CD1c-positive myeloid dendritic cell (primary cell): ENCODE measurements around the gene CD1B.
"Not testable (repeated sequence)": the region's sequence is repeated elsewhere in the genome, so short reads cannot be mapped to it uniquely, and the experiment has no call there.

Source experiments
- DNase-seq: peaks from one replicate; pipeline ENCODE4 v3.0.0-alpha.2; 2016; ENCODE audit errors: extremely low spot score

Gene CD1B

DNA sequence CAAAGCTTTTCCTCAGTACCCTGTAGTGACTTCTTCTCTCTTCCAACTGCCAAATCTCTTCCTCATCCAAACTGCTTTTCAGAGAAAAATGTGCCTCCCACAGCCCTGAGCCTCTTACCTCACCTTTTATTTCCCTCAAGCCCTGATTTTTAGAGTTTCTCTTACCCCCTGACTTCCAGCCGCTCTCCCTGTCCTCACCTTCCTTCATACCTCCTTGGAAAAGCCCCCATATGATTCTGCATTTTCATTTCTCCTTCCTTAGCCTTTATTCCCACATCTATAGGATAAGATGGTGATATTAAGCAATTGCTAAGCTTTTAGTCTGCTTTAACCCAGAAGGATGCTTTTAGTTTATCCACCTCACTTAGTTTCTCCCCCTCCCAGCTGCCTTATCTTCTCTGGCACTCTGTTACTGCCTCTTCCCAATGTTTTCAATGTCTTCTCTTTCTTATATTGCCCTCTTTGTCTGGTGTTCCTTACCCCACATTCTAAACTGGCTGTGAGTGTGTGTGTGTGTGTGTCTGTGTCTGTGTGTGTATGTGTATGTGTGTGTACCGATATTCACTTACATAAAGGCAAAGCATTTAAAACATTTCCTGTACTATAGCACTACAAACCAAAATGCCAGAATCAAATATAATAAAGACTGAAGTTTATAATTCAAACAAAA, at the start of gene CD1B:
CD1B (minus strand) TSS at position 51 of the 670 bp plus-strand sequence. CDS start 108 bp downstream, outside the sequence.
- DNase-seq, result peak; percentile 24

DNA sequence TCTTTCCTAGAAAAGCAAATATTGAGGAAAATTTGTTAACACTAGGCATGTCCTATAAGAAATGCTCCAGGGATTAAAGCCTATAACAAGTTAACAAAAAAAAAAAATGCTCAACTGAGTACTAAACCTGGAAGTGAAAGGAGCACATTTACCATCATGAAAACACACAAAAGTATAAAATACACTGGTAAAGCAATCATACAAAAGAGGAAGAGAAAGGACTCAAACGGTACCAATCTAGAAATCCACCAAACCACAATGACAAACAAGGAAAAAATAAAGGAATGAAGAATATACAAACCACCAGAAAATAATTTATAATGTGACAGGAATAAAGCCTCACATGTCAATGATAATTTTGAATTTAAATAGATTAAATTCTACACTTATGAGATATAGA, 43.5 kb upstream of the CD1B start:
- peak; percentile 45 for DNase-seq

DNA sequence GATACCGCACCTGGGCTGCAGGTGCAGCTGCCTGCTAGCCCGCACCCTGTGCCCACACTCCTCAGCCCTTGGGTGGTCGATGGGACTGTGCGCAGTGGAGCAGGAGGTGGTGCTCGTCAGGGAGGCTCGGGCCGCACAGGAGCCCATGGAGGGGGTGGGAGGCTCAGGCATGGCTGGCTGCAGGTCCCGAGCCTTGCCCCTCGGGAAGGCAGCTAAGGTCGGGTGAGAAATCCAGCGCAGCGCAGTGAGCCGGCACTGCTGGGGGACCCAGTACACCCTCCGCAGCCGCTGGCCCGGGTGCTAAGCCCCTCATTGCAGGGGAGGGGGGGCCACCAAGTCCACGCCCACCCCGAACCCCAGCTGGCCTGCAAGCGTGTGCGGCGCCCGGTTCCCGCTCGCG, 42.8 kb upstream of the CD1B start:
- DNase-seq, result not testable (repeated sequence)

DNA sequence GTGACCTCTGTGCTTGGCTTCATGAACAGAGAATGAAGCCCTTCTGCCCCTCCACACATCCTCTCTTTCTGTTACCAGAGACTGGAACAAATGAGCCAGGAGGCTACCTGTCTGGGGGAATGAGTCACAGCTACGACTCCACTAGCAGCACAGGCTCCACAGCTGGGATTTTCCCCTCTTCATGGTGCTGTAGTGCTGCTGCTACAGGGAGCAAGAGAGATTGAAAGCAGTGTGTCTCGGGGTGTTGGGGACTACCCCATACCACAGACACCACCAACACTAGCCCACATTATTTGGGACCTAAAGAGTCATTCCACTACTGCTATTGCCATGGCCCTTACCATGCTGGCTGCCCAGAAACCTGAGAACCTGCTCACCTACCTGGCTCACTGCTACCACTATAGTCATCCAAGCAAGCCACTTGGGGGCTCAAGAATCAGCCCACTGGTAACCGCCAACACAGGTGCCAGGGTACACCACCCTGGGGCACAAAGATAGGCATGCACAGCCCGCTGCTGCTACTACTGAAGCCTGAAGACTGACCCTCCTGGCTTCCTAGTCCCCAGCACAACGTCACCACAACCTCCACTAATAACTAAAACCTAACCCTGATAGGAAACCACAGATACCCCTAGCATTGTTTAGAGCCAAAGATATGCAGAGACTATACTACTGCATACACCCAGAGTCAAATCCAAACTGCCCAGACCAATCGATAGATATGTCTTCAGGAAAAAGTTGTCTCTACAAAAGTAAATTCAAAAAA, 40.0 kb upstream of the CD1B start:
- no peak for DNase-seq

DNA sequence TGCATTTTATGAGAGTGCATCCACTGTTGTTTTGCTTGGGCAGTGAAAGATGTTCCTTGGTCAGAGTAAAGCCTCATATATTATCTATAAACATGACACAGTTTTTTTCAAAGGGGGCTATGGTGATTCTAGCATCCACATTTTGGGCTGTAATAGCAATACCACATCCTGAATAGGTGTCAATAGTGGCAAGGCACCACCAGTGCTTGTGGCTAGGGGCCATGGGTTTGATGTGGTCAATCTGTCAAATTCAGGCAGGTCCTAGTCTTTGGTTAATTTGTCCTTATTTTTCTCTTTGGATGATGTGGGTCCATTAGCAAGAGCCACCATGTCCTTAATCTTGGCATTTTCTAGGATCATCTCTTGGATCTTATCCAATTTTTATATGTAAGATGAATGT, 35.5 kb upstream of the CD1B start:
- no peak for DNase-seq

DNA sequence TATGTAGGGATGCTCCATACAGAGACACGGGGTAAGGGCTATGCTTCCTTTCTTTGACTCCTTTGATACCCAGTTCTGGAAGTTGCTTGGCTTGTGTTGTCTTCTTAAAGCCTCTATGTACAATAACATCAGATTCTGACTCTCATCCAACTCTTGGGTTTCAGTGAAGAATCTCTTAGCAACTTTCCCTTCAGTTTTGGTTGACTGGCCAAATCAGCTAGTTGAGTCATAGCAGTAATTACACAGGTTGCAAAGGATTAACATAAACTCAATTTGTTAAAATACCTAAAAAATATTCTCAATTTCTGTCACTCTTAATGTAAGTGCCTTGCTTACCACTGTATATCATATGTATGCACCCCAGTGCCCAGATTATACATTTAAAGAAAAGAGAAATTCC, 31.6 kb upstream of the CD1B start:
- DNase-seq, result no peak

DNA sequence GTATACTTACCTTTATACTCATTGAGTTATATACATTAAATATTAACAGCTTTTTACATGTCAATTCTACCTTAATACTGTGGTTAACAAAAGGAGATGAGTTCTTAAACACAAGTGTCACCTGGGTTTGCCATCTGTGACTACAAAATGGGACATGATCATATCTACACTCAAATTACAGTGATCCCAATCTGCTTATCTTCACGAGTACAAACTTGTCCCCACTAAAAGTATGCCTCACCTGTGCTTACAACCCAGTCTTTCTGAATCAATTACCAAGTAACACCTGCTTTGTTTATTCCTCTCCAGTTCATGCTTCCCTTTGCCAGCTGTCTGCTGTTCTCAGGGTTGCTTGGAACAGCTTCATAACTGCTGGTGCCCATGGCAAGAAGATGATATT, 31.2 kb upstream of the CD1B start:
- no peak for DNase-seq

DNA sequence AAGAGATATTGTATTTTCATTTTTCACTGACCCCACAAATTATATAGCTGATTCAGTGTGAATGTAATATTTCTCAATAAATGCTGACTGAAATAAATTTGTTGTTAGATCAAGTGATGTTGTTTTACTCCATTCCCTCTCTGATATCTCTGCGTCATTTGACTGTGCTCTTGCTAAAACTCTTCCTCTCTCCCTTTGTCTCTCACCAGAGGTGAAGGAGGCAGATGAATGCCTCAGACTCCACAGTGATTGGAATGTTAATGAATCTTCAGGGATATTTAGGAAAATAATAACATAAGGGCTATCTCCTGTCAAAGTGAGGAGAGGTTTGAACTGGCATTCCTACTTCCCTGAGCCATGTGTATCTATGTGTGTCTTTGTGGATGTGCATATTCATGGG, 26.1 kb upstream of the CD1B start:
- DNase-seq, result no peak

DNA sequence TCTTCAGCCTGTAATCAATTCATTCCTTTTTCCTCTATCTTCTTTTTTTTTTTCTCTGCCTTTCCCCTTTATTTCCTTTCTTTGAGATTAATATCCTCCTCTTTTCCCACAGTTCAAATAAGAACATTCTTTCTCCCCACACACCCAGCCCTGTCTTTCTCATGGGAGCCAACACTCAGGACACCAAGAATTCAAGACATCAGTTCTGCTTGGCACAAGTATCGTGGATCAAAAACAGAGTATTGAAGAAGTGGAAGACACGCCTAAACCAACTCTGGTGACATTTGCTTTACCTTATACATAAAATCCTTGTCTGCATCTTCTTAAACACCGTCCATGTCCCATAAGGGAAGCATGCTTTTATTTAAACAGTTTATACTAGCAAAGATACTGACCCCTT, 25.3 kb upstream of the CD1B start:
- no peak for DNase-seq

DNA sequence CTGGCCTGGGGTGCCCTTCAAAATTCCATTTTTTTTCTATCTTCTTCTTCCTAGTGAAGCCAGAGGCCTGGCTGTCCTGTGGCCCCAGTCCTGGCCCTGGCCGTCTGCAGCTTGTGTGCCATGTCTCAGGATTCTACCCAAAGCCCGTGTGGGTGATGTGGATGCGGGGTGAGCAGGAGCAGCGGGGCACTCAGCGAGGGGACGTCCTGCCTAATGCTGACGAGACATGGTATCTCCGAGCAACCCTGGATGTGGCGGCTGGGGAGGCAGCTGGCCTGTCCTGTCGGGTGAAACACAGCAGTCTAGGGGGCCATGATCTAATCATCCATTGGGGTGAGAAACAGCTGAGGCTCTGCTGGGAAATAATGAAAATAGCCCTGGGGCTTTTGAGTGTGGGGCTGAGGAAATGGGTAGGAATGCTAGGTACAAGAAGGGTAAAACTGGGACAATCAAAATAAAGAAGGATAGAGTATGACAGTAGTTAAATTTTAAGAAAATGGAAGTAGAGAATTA, 24.5 kb upstream of the CD1B start:
- DNase-seq, result no peak

DNA sequence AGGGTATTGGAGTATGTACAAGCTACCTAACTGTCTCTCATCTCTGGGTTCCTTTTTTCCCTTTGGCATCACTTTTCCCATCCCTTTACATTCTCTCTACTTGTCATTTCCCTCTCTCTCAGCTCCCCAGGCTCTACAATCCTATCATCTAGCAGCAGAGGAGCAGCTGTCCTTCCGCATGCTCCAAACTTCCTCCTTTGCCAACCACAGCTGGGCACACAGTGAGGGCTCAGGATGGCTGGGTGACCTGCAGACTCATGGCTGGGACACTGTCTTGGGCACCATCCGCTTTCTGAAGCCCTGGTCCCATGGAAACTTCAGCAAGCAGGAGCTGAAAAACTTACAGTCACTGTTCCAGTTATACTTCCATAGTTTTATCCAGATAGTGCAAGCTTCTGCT, 22.9 kb upstream of the CD1B start:
- peak; percentile 68 for DNase-seq

DNA sequence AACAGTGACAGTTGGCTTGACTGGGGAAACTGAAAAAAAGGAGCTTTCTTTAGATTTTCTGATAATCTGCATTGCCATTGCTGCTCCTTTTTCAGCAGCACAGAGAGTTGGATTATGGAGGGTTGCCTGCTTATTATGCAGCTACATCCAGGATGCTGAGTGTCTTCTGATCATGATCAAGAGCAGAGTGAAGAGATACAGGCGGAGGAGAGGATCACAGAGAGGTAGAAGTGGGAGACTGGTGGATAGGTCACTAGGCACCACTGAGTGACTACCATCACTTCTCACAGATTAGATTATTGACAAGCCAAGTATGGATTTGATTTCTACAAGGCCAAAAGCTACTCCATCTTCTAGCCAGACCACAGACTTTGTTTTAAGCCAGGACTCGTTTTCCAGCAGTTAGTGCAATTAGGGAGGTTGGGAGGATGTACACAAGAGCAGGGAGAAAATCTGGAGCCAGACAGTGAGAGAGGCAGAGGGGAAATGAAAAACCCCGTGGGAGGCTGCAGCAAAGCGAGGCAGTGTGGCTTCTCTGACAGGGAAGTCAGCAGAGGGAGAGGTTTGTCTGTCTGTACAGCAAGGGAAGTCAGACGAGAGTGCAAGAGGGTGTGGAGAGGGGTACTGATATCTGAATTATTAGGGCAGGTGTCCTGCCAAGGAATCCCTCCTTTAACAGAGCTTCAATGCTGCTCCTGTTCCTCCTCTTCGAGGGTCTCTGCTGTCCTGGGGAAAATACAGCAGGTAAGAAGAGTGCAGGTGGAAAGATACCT, 22.2 kb upstream of the CD1B start, which contains the start of gene CD1E:
CD1E (plus strand) TSS at position 592 of the 773 bp plus-strand sequence; CDS start at position 687, 95 bp downstream.
- peak; percentile 81 for DNase-seq

DNA sequence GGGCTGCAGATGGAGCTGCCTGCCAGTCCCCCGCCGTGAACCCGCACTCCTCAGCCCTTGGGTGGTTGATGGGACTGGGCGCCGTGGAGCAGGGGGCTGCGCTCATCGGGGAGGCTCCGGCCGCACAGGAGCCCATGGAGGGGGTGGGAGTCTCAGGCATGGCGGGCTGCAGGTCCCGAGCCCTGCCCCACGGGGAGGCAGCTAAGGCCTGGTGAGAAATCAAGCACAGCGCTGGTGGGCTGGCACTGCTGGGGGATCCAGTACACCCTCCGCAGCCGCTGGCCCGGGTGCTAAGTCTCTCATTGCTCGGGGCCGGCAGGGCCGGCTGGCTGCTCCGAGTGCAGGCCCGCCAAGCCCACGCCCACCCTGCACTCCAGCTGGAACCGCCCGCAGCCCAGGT, 17.6 kb upstream of the CD1B start:
- not testable (repeated sequence) for DNase-seq

DNA sequence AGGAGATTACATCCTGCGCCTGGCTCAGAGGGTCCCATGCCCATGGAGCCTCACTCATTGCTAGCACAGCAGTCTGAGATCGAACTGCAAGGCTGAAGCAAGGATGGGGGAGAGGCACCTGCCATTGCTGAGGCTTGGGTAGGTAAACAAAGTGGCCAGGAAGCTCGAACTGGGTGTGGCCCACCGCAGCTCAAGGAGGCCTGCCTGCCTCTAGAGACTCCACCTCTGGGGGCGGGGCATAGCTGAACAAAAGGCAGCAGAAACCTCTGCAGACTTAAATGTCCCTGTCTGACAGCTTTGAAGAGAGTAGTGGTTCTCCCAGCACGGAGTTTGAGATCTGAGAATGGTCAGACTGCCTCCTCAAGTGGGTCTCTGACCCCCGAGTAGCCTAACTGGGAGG, 5.1 kb upstream of the CD1B start:
- not testable (repeated sequence) for DNase-seq

DNA sequence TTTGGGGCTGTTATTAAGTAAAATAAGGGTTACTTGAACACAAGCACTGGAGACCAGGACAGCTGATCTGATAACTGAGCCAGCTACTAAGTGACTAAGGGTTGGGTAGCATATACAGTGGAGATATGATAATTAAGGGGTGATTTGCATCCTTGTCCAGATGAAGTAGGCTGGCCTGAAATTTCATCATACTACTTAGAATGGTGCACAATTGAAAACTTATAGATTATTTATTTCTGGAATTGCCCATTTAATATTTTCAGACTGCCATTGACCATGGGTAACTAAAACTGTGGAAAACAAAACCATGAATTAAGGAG, 3.8 kb upstream of the CD1B start:
- no peak for DNase-seq

DNA sequence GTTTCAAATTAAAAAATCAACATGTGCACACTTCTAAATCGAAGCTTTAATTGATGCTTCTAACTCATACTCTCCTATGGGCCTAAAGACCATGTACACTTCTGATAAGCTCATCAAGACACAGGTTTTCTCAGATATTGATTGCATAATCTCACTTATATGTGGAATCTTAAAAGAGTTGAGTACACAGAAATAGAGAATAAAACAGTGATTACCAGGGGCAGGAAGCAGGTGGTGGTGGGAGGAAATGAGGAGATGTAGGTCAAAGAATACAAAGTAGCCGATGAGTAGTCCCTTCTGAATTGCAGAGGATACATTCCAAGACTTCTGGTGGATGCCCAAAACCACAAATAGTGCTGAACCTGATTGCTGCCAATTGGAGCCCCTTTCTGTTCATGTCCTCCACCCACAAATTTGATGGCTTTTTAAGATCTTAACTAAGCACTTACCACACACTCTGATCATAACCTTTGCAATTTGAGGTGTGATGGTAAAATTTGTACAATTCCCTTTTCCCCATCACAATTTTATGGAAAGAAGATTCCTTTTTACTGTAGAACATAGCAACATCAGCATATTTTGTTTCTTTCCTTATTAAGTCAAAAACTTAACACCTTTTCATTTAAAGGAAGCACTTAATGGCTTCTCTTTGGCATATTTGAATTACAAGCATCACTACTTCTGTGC, 3.3 kb upstream of the CD1B start:
- no peak for DNase-seq

DNA sequence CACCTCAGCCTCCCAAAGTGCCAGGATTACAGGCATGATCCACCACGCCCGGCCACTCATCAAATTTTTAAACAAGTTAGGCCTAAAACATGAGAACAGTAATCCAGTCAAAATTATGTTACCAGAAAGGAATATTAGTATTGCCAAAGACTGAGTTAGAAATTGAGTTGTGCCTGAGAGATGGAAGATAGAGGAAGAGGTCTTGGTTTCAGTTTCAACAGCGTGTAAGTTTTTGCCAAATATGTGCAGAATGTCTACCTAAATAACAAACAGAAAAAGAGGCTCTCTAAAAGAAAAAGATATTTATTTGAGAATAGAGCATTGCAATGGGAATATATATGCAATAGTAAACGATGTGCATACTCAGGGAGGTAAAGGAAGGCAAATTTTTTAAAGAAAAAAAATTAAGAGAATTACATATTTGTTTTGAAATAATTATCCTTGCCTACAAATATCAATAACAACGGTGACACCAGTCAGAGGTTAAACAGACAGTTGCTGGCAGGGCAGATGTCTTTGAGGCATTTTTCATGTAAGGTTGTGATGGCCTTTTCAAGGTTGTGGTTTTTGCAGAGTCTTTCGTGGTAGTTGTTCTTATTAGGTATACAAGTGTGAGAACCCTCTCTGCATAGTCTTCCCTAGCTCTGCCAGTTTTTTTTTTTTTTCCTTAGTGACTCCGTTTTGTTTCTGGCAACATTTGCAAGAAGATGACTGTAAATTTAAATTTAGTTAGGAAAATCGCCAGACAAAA, 2.2 kb upstream of the CD1B start:
- peak; percentile 38 for DNase-seq

DNA sequence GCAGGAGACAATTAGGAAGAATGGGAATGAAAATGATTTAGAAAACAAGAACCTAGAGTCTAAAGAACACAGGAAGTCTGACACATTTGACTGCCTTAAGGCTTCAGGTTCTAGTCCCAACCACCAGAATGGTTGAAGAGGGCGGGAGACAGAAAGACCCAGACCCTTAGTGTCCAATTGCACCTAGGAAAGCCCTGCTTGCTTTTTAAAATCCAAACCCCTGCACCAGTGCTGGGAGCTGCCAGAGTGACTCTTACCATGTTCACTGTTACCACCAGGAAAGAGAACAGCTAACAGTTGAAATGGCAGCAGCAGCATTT, 265 bp downstream of the CD1B start:
- no peak for DNase-seq

DNA sequence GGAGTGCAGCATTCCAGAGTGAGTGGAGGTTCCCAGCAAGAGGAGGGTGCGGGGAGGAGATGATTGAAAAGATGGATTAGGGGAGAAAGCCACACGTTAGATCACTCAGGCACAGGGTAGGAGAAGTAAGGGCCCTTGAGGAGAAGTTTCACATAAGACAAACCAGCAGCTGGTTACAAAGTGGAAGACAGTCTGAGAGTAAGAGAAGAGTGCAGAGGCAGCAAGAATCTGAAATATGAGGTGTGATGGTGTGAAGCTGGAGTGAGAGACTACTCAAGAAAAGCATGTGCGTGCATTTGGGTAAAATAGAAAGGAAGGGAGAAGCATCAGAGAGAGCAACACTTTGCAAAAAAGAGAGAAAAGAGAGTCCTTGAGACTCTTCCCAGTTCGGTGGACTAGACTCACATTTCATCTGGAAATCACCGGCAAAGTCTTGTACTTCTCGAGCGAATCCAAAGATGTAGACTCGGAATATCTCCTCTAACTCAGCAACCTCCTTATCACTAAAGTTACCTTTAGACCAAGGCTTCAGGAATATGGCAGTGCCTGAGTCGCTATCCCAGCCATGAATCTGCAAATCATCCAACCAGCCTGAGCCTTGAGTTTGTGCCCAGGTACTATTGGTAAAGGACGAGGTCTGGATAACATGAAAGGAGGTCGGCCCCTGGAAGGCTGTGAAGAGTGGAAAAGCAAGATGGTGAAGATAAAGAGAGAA, 783 bp downstream of the CD1B start:
- DNase-seq, result no peak

DNA sequence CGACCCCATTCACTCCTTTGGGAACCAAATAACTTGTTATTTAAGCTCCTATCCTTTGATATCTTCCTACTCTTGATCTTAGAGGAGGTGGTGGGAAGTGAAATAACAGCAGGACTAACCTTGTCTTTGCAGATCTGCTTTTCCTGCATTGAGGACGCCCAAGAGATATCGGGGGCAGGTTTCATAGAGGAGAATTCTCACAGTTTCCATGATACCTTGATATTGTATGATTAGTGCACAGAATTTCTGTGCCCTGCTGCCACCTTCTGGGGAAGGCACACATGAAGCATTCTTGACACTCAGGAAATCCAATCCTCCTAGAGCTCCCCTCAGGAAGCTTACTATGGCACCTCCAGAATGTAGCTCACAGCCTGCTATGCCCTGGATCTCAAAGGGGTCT, 1.6 kb downstream of the CD1B start:
- DNase-seq, result peak; percentile 47

DNA sequence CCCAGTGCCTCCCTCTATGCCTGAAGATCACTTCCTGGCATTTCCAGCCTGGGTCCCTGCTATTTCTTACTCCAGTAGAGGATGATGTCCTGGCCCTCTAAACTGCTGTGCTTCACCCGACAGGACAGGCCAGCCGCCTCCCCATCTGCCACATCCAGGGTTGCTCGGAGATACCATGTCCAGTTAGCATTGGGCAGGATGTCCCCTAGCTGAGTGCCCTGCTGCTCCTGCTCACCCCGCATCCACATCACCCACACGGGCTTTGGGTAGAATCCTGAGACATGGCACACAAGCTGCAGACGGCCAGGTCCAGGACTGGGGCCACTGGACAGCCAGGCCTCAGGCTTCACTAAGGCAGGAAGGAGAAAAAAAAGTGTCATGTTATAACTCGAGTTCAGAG, 2.0 kb downstream of the CD1B start:
- DNase-seq, result no peak
